ENCODE results near the gene RXRG. TPM values are rescaled to one million over a fixed set of nuclear protein-coding genes. Genes with fewer than 3 reads are reported as not detected.

Gene RXRG
- total and polyA plus RNA-seq, 2 experiments from 2014 or later = not detected

- no peaks in the 10 kb centered on the region for H4K20me1 ChIP-seq (ENCODE audit: insufficient read depth)
- no peaks in the 10 kb centered on the region for H3K79me2 ChIP-seq (ENCODE audit: insufficient read depth)
- in situ Hi-C loops (cut with MboI) = no loop called here
- DNase-seq = no peak
- H3F3A ChIP-seq (ENCODE audit: insufficient read depth) = no peaks in the 10 kb centered on the region
- peaks cover 18% of the 10 kb centered on the region for H3K27me3 ChIP-seq (replicated peaks; ENCODE audit: insufficient read depth)
- no peak overlapping the region for H3K4me2 ChIP-seq (ENCODE audit: unreplicated experiment)
- TF ChIP-seq EZH2 (IDR thresholded peaks at IDR 0.05; ENCODE audit: insufficient read depth, poor library complexity, severe bottlenecking) (no peak), EZH2phosphoT487 (IDR thresholded peaks at IDR 0.05; ENCODE audit: insufficient read depth, low read depth) (no peak)
- no peaks in the 10 kb centered on the region for H3K36me3 ChIP-seq (ENCODE audit: low read depth)
- H2AFZ ChIP-seq = no peak overlapping the region
- no peaks in the 10 kb centered on the region for H3K4me1 ChIP-seq (ENCODE audit: insufficient read depth)
- H3K9me2 ChIP-seq (ENCODE audit: insufficient read depth) = no peaks in the 10 kb centered on the region
- no peak overlapping the region for H3K4me3 ChIP-seq
- H3K9me3 ChIP-seq (ENCODE audit: low read depth) = no peaks in the 10 kb centered on the region
- no peak overlapping the region for H3K9ac ChIP-seq
- H3K27ac ChIP-seq = no peak overlapping the region
- 85 to 94% methylated on average over 4 of the region's 4 CpGs for WGBS, 2 experiments (ENCODE audit: low coverage in 1 of 2, low lambda C conversion rate in 2 of 2, missing lambda C conversion rate in 2 of 2)
Measured at GRCh38 chr1:165407398-165407797, 37.5 kb downstream of the RXRG start.

- Histone ChIP-seq H3K9me3 (ENCODE audit: low read depth) (no peaks in the 10 kb centered on the region), H3K4me1 (ENCODE audit: insufficient read depth) (no peaks in the 10 kb centered on the region), H3K4me3 (no peak overlapping the region), H3F3A (ENCODE audit: insufficient read depth) (no peaks in the 10 kb centered on the region), H3K4me2 (ENCODE audit: unreplicated experiment) (no peak overlapping the region), H3K9me2 (ENCODE audit: insufficient read depth) (no peaks in the 10 kb centered on the region), H3K36me3 (ENCODE audit: low read depth) (no peaks in the 10 kb centered on the region), H3K79me2 (ENCODE audit: insufficient read depth) (no peaks in the 10 kb centered on the region), H4K20me1 (ENCODE audit: insufficient read depth) (no peaks in the 10 kb centered on the region), H3K27me3 (replicated peaks; ENCODE audit: insufficient read depth) (peaks cover 22% of the 10 kb centered on the region), H3K9ac (no peak overlapping the region), H2AFZ (no peak overlapping the region), H3K27ac (no peak overlapping the region)
- peak; percentile 36 for DNase-seq
- WGBS, 2 experiments (ENCODE audit: low coverage in 1 of 2, low lambda C conversion rate in 2 of 2, missing lambda C conversion rate in 2 of 2) = 23 to 31% methylated on average over 3 of the region's 3 CpGs
- TF ChIP-seq EZH2phosphoT487 (IDR thresholded peaks at IDR 0.05; ENCODE audit: insufficient read depth, low read depth) (no peak), EZH2 (IDR thresholded peaks at IDR 0.05; ENCODE audit: insufficient read depth, poor library complexity, severe bottlenecking) (no peak)
- in situ Hi-C loops (cut with MboI) = loop anchor here (5.0 kb wide), 1 partner anchor 188 kb away; no protein-coding TSS in a partner anchor
Measured at GRCh38 chr1:165403835-165404482, 41.0 kb downstream of the RXRG start.

DNA sequence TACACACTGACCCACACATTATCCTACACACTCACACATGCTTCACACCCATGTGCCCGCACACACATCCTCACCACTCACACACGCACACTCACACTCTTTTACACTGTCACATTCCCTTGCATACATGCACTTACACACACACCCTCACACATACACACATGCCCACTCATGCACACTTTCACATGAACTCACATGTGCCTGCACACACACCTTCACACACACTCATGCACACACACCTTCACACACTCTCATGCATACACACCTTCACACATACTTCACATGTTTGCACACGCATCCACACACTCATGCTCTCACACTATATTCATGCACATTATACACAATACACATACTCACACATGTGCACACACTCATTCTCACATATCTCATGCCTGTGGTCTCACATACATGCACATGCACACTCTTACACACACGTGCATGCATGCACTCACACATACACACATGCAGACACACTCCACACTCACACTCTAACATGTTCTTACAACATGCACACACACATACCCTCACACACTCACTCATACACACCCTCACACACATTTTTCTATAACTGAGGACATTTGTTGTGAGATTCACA lies 42.3 kb downstream of the RXRG start:
- peaks cover 22% of the 10 kb centered on the region for H3K27me3 ChIP-seq (replicated peaks; ENCODE audit: insufficient read depth)
- no peaks in the 10 kb centered on the region for H4K20me1 ChIP-seq (ENCODE audit: insufficient read depth)
- in situ Hi-C loops (cut with MboI) = loop anchor here (5.0 kb wide), 1 partner anchor 190 kb away; no protein-coding TSS in a partner anchor
- H3F3A ChIP-seq (ENCODE audit: insufficient read depth) = peaks cover 12% of the 10 kb centered on the region; the same call in 1 of the 2 replicates
- H3K9ac ChIP-seq = no peak overlapping the region
- no peaks in the 10 kb centered on the region for H3K36me3 ChIP-seq (ENCODE audit: low read depth)
- no peaks in the 10 kb centered on the region for H3K79me2 ChIP-seq (ENCODE audit: insufficient read depth)
- TF ChIP-seq EZH2phosphoT487 (IDR thresholded peaks at IDR 0.05; ENCODE audit: insufficient read depth, low read depth) = no peak
- TF ChIP-seq EZH2 (IDR thresholded peaks at IDR 0.05; ENCODE audit: insufficient read depth, poor library complexity, severe bottlenecking) = no peak
- H3K27ac ChIP-seq = no peak overlapping the region
- H3K9me3 ChIP-seq (ENCODE audit: low read depth) = no peaks in the 10 kb centered on the region
- H3K4me3 ChIP-seq = no peak overlapping the region
- H3K9me2 ChIP-seq (ENCODE audit: insufficient read depth) = no peaks in the 10 kb centered on the region
- H3K4me2 ChIP-seq (ENCODE audit: unreplicated experiment) = no peak overlapping the region
- H2AFZ ChIP-seq = no peak overlapping the region
- peaks cover 9% of the 10 kb centered on the region for H3K4me1 ChIP-seq (ENCODE audit: insufficient read depth)
- 63 to 69% methylated on average over 4 of the region's 4 CpGs for WGBS, 2 experiments (ENCODE audit: low coverage in 1 of 2, low lambda C conversion rate in 2 of 2, missing lambda C conversion rate in 2 of 2)
- no peak for DNase-seq

GRCh38 chr1:165397944-165398343 lies 47.0 kb downstream of the RXRG start:
- H3K9ac ChIP-seq = peak overlapping the region; percentile 18; the same call in 1 of the 2 replicates
- WGBS, 2 experiments (ENCODE audit: low coverage in 1 of 2, low lambda C conversion rate in 2 of 2, missing lambda C conversion rate in 2 of 2) = 0 to 3% methylated on average over 4 of the region's 4 CpGs
- DNase-seq = peak; percentile 94
- H3F3A ChIP-seq (ENCODE audit: insufficient read depth) = peaks cover 13% of the 10 kb centered on the region; the same call in 1 of the 2 replicates
- in situ Hi-C loops (cut with MboI) = loop anchor here (10.0 kb wide), 1 partner anchor 517 kb away; no protein-coding TSS in a partner anchor
- no peaks in the 10 kb centered on the region for H3K79me2 ChIP-seq (ENCODE audit: insufficient read depth)
- no peaks in the 10 kb centered on the region for H3K36me3 ChIP-seq (ENCODE audit: low read depth)
- H3K27me3 ChIP-seq (replicated peaks; ENCODE audit: insufficient read depth) = peaks cover 18% of the 10 kb centered on the region
- peak overlapping the region; percentile 26 for H3K27ac ChIP-seq
- no peak overlapping the region for H2AFZ ChIP-seq
- peak overlapping the region; percentile 34 for H3K4me2 ChIP-seq (ENCODE audit: unreplicated experiment)
- TF ChIP-seq EZH2phosphoT487 (IDR thresholded peaks at IDR 0.05; ENCODE audit: insufficient read depth, low read depth) (no peak), EZH2 (IDR thresholded peaks at IDR 0.05; ENCODE audit: insufficient read depth, poor library complexity, severe bottlenecking) (no peak)
- H3K4me3 ChIP-seq = no peak overlapping the region
- no peaks in the 10 kb centered on the region for H3K9me2 ChIP-seq (ENCODE audit: insufficient read depth)
- peaks cover 16% of the 10 kb centered on the region for H3K4me1 ChIP-seq (ENCODE audit: insufficient read depth)
- no peaks in the 10 kb centered on the region for H3K9me3 ChIP-seq (ENCODE audit: low read depth)
- no peaks in the 10 kb centered on the region for H4K20me1 ChIP-seq (ENCODE audit: insufficient read depth)

Measured in GM23248 (cell line).